GM11168 (cell line): Measurements from ENCODE around the gene CCDC43.
"Not testable (repeated sequence)": the region's sequence is repeated elsewhere in the genome, so short reads cannot be mapped to it uniquely, and the experiment has no call there.

Experiments
- in situ Hi-C: fragments of 300-500 bp; cut with MboI; formaldehyde crosslinking; loops from one replicate; pipeline ENCODE4 v1.12.0; 2022; ENCODE audit warnings: low sequenced_read_pairs; ENCODE audit not compliant: unreplicated experiment

The CCDC43 gene

GRCh38 chr17:44689477-44690217 is at the start of gene CCDC43:
Gene CCDC43 (minus strand): TSS chr17:44689776. CDS start chr17:44689753, 23 bp downstream.
- in situ Hi-C loops, result no loop called here

DNA sequence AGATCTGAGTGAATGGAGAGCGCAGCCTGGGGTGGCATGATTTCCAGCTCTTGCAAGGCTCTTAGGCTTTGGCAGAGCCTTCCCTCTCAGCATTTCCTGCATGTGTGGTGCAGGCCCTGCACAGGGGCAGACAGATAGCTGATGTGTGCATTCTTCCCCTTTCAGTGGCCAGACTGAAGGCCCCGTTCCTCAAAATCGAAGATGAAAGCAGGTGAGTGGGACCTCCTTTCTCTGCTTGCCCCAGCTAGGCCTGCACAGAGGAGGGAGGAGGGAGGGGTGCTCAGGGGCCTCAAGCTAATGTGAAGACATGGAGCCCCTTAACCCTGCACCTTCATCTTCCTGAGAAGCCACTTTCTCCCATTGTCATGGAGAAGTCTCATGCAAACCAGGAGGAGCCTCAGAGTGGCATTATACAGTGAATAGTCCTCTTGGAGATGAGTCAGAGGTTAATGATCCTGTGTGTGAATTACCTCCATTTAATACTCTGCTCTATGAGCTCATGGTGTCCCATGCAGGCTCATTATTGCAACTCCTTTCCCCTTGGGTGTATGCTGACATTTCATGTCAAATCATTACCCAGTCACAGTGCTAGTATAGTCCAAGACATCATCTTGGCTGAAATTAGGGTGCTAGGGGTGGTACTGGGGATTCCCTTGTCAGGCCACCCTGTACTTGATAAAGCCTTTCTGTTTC is 48.8 kb upstream of the CCDC43 start:
- in situ Hi-C loops, result no loop called here

DNA sequence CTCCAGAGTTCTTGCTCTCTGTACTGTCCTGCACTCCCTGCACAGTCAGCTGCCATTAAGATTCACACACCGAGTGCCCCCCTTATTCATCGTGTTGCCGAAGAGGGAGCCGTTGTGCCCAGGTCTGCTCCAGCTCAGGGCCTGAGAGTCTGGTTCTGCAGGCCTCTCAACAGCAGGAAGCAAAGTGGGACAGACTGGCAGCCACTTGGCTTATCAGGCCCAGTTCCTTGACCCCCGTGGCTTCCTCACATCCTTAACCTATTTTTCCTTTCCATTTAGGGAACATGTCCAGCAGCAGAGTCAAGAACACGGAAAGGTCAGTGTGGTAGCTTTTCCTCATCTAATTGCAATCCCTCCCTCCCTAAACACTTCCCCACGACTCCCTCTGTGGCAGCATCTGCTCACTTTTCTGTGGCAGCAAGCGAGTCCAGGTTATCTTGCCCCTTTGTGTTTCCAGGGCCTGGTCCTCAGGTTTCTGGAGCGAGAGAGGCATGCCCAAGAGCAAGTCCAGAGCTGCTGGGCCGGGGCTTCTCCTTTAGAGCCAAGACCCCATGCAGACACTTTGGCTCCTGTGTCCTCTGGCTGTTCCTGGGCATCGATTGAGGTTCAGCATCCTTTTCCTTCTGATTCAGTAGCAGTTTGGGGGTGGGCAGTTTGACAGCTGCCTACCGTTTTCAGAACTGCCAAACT is 47.1 kb upstream of the CCDC43 start:
- in situ Hi-C loops, result no loop called here

- in situ Hi-C loops, result no loop called here
These were observed 44.7 kb upstream of the CCDC43 start for GRCh38 chr17:44734272-44734671.

DNA sequence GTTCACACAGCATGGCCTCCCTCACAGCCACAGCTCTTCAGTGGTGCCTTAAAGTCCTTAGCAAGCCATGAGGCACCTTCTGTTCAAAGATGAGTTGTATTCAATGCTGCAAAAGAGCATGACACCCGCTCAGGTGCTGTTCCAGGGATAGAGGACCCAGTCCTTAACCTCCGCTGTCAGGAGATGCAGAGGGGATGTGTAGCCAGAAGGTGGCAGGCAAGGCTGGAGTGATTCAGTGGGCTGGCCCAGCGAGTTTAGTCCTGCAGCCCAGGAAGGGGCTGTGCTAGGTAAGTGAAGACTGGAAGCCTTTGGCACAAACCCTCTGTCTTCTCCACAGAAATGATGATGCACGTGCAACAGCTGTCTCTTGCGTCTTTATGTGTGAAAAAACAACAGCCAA is 44.2 kb upstream of the CCDC43 start:
- in situ Hi-C loops, result no loop called here

GRCh38 chr17:44726121-44726520 is 36.5 kb upstream of the CCDC43 start:
- in situ Hi-C loops, result not testable (repeated sequence)

DNA sequence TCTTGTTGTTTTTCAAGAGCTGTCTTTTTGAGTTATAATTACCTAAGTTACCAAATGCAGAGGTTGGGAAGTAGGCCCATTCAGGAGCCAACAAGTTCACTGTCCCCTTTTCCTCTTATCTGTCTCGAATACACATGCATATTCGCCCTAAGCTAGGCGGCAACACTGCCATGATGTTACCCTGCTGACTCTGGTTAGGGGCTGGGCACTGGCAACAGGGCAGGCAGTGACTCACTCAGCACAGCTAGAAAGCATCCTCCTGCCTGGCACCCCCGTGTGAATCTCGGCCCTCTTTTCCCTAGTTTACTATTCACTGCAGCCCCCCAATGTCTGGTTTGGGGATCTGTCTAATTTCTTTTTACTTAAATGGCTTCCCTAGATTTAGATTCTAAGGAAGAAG is 32.7 kb upstream of the CCDC43 start:
- in situ Hi-C loops, result no loop called here

GRCh38 chr17:44719444-44719843 is 29.9 kb upstream of the CCDC43 start:
- in situ Hi-C loops, result no loop called here

DNA sequence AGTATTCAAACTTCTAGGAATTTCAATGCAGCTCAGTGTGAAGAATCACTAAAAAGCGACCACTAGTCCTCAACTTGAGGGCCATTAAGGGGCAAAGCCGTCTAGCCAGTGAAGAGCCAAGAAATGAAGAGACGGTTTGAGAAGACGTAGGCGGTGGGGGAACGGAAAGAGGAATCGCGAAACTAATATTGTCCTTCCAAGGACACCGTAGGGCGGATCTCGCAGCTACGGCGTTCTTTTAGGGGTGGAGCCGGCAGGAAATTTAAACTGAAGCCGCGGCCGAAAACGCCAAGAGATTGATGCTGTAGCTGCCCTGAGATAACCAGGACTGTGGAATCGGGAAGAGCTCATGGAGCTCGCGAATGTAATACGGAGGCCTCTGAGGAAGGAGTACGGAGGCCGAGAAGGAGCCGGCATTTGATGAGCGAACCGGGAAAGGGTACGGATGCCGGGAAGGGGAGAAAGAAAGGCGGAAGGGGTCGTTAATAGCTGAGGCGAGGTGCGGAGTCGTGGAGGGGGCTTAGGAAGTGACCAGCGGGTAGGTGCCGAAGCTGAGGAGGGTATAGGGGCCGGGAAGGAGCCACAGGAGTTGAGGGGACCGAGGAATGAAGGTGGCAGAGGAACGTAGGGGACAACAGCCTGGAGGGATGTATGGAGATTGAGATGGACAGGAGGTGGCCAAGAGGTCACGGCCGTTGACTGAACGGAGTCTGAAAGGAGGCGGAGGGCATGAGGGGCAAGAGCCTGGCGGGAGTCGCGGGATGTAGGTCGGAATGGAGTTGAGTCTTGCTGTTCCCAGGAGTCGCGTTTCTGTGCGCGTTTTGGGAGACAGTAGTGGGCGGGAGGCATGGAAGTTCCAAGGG is 19.1 kb upstream of the CCDC43 start, which contains the start of gene DBF4B:
DBF4B (plus strand) TSS at position 265 of the 863 bp plus-strand sequence; CDS start at position 421, 156 bp downstream.
- in situ Hi-C loops, result no loop called here

DNA sequence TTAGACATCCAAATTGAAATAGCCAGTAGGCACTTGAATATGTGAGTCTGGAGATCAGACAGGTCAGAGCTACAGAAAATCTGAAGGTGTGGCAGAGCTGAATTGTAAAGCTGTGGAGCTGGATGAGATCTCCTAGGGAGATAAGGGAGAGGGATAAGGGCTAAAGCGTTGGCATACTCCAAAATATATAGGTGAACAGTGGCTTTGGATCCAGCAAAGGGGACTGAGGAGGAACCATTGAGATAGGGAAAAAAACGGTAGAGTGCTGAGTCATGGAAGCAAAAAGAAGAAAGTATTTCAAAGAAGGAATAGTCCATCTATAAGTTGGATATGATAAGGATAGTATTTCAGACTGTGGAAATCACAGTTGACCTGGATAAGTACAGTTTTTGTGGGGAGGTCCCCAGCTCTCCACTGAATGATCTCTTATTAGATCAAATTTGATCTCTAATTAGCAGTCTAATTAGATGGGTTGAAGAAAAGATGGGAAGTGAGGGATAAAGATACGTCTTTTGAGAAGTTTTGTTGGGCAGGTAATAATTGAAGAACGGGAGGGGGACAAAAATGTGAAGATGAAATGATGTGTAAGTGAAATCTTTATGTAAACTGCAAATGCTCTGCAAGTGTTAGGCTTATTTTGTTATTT is 18.3 kb upstream of the CCDC43 start:
- in situ Hi-C loops, result no loop called here

DNA sequence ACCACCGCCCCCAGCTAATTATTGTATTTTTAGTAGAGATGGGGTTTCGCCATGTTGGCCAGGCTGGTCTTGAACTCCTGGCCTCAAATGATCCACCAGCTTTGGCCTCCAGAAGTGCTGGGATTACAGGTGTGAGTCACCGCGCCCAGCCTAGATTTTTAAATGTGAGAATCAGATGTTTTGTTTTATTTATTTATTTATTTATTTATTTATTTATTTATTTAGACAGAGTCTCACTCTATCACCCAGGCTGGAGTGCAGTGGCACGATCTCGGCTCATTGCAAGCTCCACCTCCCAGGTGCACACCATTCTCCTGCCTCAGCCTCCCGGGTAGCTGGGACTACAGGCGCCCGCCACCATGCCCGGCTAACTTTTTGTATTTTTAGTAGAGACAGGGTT is 10.7 kb upstream of the CCDC43 start:
- in situ Hi-C loops, result not testable (repeated sequence)

DNA sequence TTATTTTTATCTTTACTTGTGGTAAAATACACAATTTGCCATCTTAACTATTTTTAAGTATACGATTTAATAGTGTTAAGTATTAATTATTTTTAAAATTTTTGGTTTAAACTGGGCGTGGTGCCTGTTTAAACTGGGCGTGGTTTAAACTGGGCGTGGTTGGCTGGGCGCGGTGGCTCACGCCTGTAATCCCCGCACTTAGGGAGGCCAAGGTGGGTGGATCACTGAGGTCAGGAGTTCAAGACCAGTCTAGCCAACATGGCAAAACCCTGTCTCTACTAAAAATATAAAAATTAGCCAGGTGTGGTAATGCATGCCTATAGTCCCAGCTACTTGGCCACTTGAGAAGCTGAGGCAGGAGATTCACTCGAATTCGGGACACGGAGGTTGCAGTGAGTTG is 4.0 kb upstream of the CCDC43 start:
- in situ Hi-C loops, result no loop called here

DNA sequence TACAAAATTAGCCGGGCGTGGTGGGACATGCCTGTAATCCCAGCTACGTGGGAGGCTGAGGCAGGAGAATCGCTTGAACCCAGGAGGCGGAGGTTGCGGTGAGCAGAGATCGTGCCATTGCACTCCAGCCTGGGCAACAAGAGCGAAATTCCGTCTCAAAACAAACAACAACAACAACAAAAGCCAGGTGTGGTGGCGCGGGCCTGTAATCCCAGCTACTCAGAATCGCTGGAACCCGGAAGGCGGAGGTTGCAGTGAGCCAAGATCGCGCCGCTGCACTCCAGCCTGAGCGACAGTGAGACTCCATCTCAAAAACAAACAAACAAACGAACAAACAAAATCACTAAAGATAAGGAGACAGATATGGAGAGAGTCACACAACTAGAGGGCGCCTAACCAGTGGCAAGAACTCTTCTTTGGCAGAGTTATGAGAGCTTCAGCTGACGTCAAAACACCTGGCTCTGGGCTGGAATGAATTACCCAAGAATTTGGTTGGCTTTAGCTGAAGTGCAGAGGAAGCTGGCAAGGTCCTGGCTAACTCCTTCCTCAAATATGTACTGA is 1.2 kb upstream of the CCDC43 start:
- in situ Hi-C loops, result not testable (repeated sequence)

DNA sequence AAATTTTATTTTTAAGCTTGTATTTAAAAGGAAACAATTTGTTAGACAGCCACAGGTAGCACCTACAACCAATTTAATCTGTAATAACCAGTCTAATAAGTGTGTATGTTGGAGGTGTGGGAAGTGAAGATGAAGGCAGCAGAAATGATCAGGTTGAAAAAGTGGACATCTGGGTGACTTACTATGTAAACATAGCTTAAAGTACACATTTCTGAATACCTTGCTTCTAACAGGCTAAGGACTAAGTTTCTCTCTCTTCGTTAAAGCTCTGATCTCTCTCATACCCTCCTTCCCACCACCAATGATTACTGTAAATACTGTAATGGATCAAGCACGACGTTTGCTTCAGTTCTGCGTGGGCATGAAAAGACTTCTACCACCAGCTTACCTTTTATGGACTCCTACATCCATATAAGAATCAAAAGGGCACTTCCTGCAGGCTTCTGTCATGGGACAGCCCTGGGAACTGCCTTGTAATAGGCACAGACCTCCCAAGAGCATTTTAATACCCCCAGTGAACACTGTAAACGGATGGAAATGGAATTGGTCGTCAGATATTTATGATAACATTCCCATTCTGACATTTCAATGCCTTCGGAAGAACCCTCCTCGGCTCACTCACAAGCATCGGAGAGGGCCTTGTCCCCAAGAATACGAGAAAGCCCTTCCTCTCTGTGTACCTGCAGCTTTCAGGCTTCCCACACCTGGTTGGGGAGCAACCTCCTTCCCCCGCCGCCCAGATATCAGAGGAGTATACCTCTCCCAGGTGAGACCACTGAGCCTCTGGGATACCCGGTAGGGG is 700 bp downstream of the CCDC43 start:
- in situ Hi-C loops, result no loop called here

DNA sequence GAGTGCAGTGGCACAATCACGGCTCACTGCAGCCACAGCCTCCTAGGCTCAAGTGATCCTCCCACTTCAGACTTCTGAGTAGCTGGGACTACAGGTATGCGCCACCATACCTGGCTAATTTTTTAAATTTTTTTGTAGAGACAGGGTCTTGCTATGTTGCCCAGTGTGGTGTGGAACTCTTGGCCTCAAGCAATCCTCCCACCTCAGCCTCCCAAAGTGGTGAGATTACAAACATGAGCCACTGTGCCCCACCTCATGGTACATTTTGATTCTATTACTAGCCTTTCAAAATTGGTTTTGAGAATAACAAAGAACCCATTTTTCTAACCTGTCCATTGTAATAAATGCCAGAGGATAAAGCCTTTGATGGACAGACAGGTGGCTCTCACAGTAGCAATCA is 1.4 kb downstream of the CCDC43 start:
- in situ Hi-C loops, result no loop called here

DNA sequence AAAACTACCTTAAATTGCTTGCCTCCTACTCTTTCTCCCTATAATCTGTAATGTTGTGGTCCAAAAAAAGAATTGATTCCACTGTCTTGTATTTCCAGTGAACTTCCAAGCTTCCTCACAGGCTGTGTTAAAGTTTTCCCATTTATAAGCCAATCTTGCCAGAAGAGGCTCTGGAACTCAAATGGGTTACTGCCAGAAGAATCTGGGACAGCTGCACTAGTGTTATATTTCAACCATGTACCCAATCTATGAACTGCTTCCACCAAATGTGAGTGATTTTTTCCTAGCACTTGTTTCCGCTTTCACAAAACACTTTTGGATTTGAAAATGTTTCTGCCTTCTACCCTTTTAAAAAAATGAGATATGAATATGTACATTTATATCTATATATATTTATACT is 1.8 kb downstream of the CCDC43 start:
- in situ Hi-C loops, result no loop called here

DNA sequence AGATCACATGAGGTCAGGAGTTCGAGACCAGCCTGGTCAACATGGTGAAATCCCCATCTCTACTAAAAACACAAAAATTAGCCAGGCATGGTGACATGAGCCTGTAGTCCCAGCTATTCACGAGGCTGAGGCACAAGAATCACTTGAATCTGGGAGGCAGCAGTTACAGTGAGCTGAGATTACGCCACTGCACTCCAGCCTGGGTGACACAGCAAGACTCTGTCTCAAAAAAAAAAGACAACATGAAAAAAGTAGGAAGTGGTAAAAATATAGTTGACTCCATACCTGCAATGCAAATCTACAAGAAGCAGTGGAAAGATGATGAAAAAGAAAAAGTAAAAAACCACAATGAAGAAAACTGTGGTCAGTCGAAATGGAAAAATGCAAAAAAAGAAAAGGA is 6.3 kb downstream of the CCDC43 start:
- in situ Hi-C loops, result not testable (repeated sequence)

DNA sequence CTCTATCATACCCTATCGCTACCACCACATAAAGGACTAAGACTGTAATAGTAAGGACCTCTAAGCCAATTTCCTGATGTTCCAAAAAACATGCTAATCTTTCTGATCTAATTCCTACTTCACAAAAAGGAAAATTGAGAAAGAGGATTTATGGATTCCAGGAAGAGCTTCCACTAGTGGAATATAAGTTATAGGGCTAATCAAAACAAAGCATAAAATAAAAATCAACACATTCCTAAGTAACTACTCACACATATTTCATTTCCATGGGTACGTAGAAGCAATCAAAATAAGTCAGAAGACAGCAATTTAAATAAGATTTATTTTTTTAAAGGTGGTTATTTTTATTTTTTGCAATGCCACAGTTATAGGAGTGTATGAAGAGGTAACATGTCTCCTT is 12.4 kb downstream of the CCDC43 start:
- in situ Hi-C loops, result no loop called here

- in situ Hi-C loops, result no loop called here
These were observed 15.7 kb downstream of the CCDC43 start for GRCh38 chr17:44673893-44674292.
